Ectodermal cell (in vitro differentiated cells): Measurements from ENCODE around the gene CCT7.

Experiments
- H3K27ac ChIP-seq: 2 replicates; pipeline ENCODE4 v1.7.0; 2013; ENCODE audit warnings: mild to moderate bottlenecking, low read depth, low read length; ENCODE audit not compliant: insufficient read depth, poor library complexity, severe bottlenecking
- H3K27me3 ChIP-seq: 2 replicates; pipeline ENCODE4 v1.7.0; 2013; ENCODE audit warnings: mild to moderate bottlenecking, low read length; ENCODE audit not compliant: insufficient read depth, control insufficient read depth, poor library complexity, severe bottlenecking
- H3K36me3 ChIP-seq: one replicate; pipeline ENCODE4 v1.7.0; 2013; ENCODE audit warnings: low read length; ENCODE audit not compliant: control insufficient read depth, insufficient read depth
- H3K4me1 ChIP-seq: one replicate; pipeline ENCODE4 v1.7.0; 2013; ENCODE audit warnings: low read length; ENCODE audit not compliant: control insufficient read depth, insufficient read depth
- H3K4me3 ChIP-seq: 2 replicates; pipeline ENCODE4 v1.7.0; 2013; ENCODE audit warnings: low read depth, low read length, control low read depth; ENCODE audit not compliant: insufficient read depth
- H3K9me3 ChIP-seq: 2 replicates; pipeline ENCODE4 v1.7.0; 2013; ENCODE audit warnings: mild to moderate bottlenecking, low read length, moderate library complexity; ENCODE audit not compliant: control insufficient read depth
- WGBS, 2 experiments: methylation state at CpG; one replicate each; pipeline ENCODE4 v1.1.7; 2013; ENCODE audit warnings: missing lambda C conversion rate in 2 of 2; 5-methylcytosine and 5-hydroxymethylcytosine counted together

The CCT7 gene

DNA sequence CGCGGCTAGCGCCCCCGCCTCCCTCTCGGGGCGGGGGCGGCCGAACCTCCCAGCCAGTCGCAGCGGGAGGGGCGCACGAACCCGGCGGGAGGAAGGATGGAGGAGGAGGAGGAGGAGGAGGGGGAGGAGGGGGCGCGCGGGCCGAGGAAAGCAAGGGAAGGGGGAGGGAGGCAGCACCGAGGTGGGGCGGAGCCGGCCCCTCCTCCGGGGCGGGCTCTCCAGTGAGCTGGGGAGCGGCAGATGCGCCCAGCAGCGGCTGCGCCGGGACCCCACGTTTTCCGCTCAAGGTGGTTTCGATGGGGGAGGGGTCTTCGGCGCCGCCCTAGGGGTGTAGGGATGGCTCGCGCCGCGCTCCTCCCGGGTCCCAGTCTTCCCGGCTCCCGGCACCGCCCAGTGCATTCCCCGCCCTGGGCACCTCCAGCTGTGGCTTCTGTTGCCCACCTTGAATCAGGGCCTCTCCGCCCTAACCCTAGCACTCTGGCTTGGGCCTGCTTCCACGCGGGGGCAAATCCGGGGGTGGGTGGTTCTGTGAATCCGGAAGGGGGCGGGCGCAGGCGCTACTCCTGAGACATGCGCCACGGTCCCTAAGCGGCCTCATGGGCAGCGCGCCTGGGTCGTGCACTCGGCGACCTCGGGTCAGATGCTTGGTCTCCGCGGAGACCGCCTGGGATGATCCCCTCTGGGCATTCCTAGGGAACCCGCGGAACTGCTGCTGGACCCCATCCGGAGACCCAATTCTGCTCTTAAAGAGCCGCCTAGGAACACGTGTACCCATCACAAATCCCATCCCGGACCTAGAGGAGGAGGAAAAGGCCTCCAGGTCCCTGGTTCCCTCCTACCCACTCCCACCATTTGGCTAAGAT, 50.4 kb downstream of the CCT7 start, which contains the start of gene FBXO41:
TSS of gene FBXO41 (minus strand) at position 183 of the 863 bp plus-strand sequence. CDS start 14,848 bp downstream, outside the sequence.
- H3K27ac ChIP-seq = no peak within 1 kb of the TSS
- peaks cover 65% of the 10 kb centered on the region for H3K27me3 ChIP-seq
- 1% methylated on average over 68 of the region's 69 CpGs for WGBS, 2 experiments
- H3K4me1 ChIP-seq = peaks cover 7% of the 10 kb centered on the region
- no peaks in the 10 kb centered on the region for H3K9me3 ChIP-seq
- no peaks in the 10 kb centered on the region for H3K36me3 ChIP-seq
- peak within 1 kb of the TSS; percentile 64 for H3K4me3 ChIP-seq

- Histone ChIP-seq H3K27me3 (peaks cover 72% of the 10 kb centered on the region), H3K9me3 (no peaks in the 10 kb centered on the region), H3K4me1 (peaks cover 7% of the 10 kb centered on the region), H3K36me3 (no peaks in the 10 kb centered on the region), H3K4me3 (peak overlapping the region; percentile 64), H3K27ac (no peak overlapping the region)
- 67 to 69% methylated on average over 5 of the region's 5 CpGs for WGBS, 2 experiments
Observed at GRCh38 chr2:73285159-73285739, 51.1 kb downstream of the CCT7 start.

DNA sequence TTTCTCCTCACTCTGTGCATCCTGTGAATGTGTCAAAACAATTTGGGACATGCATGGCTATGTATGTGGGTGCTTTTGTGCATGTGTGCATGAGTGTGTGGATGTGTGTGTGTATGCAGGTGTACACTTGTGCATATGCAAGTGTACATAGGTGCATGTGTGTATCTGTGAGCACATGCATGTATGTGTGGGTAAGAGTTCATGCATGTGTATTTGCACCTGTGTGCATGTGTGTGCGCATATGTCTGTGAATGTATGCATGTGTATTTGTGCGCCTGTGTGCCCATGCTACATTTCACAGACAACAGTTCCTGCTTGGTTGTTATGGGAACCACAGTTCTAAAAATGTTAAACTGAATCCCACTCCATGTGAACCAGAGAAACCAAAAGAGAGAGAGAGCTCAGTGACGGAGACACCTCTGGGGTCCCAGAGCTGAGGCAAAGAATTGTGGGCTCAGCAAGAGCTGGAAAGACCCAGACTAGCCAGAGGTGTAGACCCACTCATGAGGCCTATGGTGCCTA, 52.1 kb downstream of the CCT7 start:
- no peak overlapping the region for H3K4me3 ChIP-seq
- no peaks in the 10 kb centered on the region for H3K36me3 ChIP-seq
- H3K9me3 ChIP-seq = no peaks in the 10 kb centered on the region
- H3K27ac ChIP-seq = no peak overlapping the region
- 87 to 88% methylated on average over 3 of the region's 3 CpGs for WGBS, 2 experiments
- H3K4me1 ChIP-seq = peaks cover 7% of the 10 kb centered on the region
- peaks cover 82% of the 10 kb centered on the region for H3K27me3 ChIP-seq

DNA sequence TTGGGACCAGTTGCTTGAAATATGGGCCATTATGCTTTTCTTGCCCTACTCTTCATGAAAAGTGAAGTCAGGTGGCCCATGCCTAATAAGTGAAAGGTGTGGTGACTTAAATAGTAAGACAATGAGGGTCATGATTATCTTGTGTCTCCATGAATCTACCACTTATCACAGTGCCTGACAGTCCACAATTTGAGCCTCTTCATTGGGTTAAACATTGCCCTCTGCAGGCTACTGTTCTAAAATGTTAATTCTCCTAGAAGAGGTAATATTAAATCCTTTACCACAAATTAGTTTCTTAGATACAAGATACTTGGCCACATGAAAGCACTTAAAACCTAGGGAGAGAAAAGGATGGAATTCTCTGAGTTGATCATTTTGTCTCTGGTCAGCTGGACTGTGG, 55.2 kb downstream of the CCT7 start:
- peaks cover 100% of the 10 kb centered on the region for H3K27me3 ChIP-seq
- H3K27ac ChIP-seq = no peak overlapping the region
- H3K4me3 ChIP-seq = no peak overlapping the region
- H3K36me3 ChIP-seq = no peaks in the 10 kb centered on the region
- no peaks in the 10 kb centered on the region for H3K9me3 ChIP-seq
- H3K4me1 ChIP-seq = peaks cover 22% of the 10 kb centered on the region

DNA sequence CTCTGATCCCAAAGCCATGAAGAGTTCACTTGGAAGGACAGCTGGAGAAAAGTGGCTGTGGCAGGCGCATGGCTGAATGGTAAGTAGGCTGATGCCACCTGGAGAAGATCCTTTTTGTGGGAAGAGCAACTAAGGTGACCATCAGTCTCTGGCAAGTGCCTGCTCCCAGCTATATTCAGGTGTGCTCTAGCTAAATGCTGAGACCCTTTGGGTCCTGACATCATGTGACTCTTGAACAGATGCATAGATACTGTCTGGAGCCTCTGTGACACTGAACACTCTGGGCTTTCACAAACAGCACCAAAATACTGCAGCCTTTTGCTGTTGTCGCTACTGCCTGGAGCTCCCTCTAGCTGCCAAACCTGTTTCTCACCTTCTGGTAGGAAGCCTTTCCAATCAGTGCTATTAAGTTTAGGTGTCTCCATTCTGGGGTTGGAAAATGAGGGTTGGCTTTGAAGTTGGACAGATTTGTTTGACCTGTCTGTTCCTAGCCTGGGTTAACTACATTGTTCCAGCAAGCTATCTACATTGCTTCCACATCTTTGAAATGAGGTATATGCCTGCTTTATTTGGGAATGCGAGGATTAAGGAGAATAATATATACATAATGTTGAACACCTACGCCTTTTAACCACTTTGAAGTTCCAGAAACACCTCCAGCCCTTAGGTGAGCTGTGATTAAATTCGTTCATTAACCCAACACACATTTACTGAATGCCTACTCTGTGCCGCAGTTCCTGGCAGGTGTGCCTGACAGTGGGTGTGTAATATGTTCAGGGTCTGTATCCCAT, 56.1 kb downstream of the CCT7 start:
- Histone ChIP-seq H3K4me3 (no peak overlapping the region), H3K27ac (no peak overlapping the region), H3K27me3 (peaks cover 100% of the 10 kb centered on the region), H3K36me3 (no peaks in the 10 kb centered on the region), H3K9me3 (no peaks in the 10 kb centered on the region), H3K4me1 (peaks cover 16% of the 10 kb centered on the region)
- 58% methylated on average over 5 of the region's 6 CpGs for WGBS, 2 experiments

- WGBS, 2 experiments = 8% methylated on average over 34 of the region's 34 CpGs
- H3K9me3 ChIP-seq = no peaks in the 10 kb centered on the region
- H3K36me3 ChIP-seq = no peaks in the 10 kb centered on the region
- H3K27me3 ChIP-seq = peaks cover 100% of the 10 kb centered on the region
- peak overlapping the region; percentile 18 for H3K4me3 ChIP-seq
- no peak overlapping the region for H3K27ac ChIP-seq
- H3K4me1 ChIP-seq = peaks cover 15% of the 10 kb centered on the region
Observed at GRCh38 chr2:73291093-73291460, 57.0 kb downstream of the CCT7 start.

GRCh38 chr2:73291461-73292315, 57.6 kb downstream of the CCT7 start:
- H3K4me3 ChIP-seq = peak overlapping the region; percentile 18

GRCh38 chr2:73292316-73292905, 58.3 kb downstream of the CCT7 start:
- peaks cover 15% of the 10 kb centered on the region for H3K4me1 ChIP-seq
- H3K27ac ChIP-seq = no peak overlapping the region
- H3K36me3 ChIP-seq = no peaks in the 10 kb centered on the region
- no peak overlapping the region for H3K4me3 ChIP-seq
- 7 to 9% methylated on average over 38 of the region's 38 CpGs for WGBS, 2 experiments
- H3K9me3 ChIP-seq = no peaks in the 10 kb centered on the region
- peaks cover 100% of the 10 kb centered on the region for H3K27me3 ChIP-seq

More at GRCh38 chr2:73291461-73292315, 57.6 kb downstream of the CCT7 start:
- Histone ChIP-seq H3K4me1 (peaks cover 15% of the 10 kb centered on the region), H3K36me3 (no peaks in the 10 kb centered on the region), H3K9me3 (no peaks in the 10 kb centered on the region), H3K27me3 (peaks cover 100% of the 10 kb centered on the region), H3K27ac (no peak overlapping the region)
- WGBS, 2 experiments = 1 to 2% methylated on average over 82 of the region's 82 CpGs

- 3 to 4% methylated on average over 64 of the region's 64 CpGs for WGBS, 2 experiments
- H3K9me3 ChIP-seq = no peaks in the 10 kb centered on the region
- H3K4me3 ChIP-seq = peak overlapping the region; percentile 45
- peaks cover 99% of the 10 kb centered on the region for H3K27me3 ChIP-seq
- H3K27ac ChIP-seq = no peak overlapping the region
- H3K4me1 ChIP-seq = peaks cover 15% of the 10 kb centered on the region
- H3K36me3 ChIP-seq = no peaks in the 10 kb centered on the region
Observed at GRCh38 chr2:73292906-73293533, 58.9 kb downstream of the CCT7 start.
